GM19467 (cell line): ENCODE results near the gene AP1G2.
A peak's percentile ranks its signal among the peaks of the same experiment; 100 is the strongest.

Experiments used
- ATAC-seq: cut with Tn5 transposase; IDR thresholded peaks from one replicate; pipeline ENCODE4 v1.9.1; 2021; ENCODE audit warnings: mild to moderate bottlenecking, moderate library complexity; ENCODE audit not compliant: unreplicated experiment

Gene AP1G2

GRCh38 chr14:23572524-23572828, 4.9 kb upstream of the AP1G2 start:
- ATAC-seq: no peak

- ATAC-seq: no peak
Measured at GRCh38 chr14:23571701-23572523, 4.3 kb upstream of the AP1G2 start.

DNA sequence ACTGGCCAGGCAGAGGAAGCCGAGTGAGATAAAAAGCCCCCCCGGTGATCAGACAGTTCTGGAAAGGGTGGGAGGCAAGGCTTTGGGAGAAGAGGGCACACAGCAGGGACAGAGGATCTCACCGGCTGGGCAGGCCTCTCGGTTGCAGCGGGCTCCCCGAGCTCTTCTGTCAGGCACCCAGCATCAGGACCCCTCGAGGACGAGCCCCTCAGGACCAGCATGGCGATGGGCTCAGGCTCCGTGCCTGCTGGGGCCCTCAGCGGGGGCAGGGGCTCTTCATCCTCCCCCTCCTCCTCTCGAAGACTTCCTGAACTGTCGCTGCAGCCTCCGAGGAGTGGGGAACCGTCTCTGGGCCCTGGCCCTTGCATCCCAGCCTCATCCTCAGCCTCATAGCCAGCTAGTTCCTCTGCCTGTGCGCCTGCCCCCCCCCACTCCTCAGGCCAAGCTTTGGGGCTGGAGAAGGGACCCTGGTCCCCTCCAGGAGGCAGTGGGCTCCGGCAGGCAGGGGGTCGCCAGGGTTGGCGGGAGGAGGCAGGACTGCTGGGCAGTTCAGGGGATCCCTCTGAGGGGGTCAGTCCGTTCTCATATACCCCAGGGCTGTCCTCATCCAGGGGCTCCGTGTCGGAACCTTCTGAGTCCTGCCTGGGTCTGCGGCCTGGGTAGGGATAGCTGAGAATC, 3.4 kb upstream of the AP1G2 start:
- no peak for ATAC-seq

GRCh38 chr14:23569443-23570151, 2.0 kb upstream of the AP1G2 start:
- ATAC-seq: no peak

GRCh38 chr14:23568600-23569331, 1.2 kb upstream of the AP1G2 start:
- ATAC-seq: no peak

DNA sequence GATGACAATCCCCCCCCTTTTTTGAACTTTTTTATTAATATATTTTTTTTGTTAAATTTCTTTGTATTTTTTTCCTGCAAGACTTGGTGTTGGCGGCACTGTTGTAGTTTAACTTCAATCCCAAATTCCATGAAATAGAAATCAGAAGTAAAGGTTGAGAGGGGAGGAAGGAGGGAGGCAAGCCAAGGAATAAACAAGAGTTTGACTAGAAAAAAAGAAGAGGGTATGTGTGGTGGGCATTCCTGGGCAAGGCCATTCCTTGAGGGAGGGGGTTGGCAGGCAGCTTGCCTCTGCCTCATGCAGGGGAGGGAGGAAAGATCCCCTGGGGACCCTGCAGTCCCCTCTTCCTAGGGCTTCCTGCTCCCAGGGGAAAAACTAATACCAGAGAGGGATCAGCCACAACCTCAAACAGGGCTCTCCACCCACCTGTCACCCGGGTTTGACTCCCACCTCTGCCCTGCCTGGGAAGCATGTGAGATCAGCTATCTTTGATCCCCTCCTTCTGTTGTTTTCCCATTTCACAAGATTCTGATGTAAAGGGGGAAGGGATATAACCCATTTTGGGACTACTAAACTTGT, 519 bp upstream of the AP1G2 start:
- no peak for ATAC-seq

DNA sequence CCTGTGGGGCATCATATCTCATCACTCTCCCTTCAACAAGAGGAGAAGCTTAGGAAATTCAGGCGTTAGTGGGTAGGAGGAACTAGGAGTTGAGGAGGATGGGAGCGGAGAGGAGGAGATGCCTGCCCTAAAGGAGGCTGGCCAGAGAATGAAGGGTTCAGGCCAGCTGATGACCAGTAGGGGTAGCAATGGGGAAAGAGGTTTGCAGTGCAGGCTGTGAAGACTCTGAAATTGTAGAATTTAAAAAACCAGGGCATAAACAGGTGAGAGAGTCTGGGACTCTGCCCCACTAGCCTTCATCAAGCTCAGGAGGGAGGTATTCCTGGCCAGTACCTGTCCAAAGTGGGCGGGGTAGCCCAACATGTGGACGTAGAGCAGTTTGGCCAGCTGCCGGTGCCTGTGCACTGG, 809 bp downstream of the AP1G2 start:
- peak; percentile 13 for ATAC-seq

GRCh38 chr14:23566112-23566777, 1.3 kb downstream of the AP1G2 start:
- no peak for ATAC-seq

GRCh38 chr14:23565626-23566025, 2.0 kb downstream of the AP1G2 start:
- no peak for ATAC-seq

- ATAC-seq: no peak
Measured at GRCh38 chr14:23564876-23565275, 2.7 kb downstream of the AP1G2 start.

- ATAC-seq: no peak
Measured at GRCh38 chr14:23564181-23564812, 3.3 kb downstream of the AP1G2 start.

DNA sequence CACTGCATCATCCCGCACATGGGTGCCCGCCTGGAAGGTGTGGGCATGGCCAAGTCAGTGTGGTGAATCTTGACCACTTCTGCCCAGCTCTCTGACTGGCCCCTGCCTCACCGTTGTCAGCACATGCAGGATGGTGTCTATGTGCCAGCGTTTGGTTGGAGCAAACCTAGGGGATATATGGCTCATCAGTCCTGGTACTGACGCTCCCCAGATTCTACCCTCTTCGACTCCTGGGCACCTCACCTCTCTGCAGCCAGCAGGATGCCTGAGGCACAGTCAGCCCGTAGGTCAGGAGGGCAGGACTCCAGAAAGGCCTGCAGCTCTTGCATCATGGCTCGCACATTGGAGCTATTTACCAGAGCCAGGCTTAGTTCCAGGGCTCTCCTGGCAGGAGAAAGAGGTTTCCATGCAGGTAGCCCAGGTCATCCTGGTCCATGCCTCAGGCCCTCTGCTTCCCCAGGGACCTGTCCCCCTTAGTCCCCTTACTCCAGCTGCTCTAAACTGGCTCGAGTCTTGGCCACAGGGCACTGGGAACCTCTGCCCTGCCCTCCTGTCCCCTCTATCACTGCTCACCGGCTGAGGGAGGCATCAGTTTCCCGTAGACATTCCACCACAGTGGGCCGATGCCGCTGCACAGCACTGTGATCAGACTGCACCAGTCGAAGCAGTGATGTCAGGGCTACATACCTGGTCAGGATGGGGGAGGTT, 4.0 kb downstream of the AP1G2 start:
- ATAC-seq: no peak

GRCh38 chr14:23562822-23563472, 4.6 kb downstream of the AP1G2 start:
- ATAC-seq: no peak

DNA sequence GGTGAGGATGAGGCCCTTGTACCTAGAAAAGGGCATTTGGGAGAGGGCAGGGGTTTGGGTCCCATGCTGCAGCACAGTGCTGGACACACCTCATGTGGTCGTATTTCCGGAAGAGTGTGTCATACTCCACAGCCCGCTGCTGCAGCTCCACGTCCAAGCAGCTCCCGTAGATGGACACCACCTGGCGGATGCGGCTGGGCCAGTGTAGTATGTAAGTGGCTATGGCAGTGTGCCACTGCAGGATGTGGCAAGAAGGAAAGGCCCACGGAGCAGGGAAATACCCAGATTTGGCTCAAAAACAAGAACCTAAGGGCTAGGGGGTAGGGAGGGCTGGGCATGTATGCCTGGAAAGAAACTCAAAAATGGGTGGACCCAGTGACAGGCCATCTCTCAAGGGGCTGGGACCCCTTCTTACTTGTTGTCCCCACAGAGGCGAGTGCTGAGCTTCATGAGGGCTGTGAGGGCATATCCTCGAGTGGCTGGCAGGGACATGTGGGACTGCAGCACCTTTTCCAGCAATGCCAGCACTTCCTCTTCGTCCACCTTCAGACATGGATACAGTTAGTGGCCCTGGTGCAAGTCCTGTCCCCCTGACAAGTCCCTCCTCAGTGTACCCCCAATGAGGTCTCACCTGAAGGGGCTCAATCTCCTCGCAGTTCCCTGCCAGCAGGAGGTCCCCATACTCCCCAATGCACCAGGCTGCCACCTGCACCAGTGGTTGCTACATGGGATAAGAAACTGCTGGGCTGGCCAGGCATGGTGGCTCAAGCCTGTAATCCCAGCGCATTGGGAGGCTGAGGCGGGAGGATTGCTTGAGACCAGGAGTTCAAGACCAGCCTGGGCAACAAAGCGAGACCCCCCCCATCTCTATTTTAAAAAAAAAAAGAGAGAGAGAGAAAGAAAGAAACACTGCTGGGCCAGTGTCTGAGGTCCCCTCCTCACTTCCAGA, 5.4 kb downstream of the AP1G2 start:
- no peak for ATAC-seq

DNA sequence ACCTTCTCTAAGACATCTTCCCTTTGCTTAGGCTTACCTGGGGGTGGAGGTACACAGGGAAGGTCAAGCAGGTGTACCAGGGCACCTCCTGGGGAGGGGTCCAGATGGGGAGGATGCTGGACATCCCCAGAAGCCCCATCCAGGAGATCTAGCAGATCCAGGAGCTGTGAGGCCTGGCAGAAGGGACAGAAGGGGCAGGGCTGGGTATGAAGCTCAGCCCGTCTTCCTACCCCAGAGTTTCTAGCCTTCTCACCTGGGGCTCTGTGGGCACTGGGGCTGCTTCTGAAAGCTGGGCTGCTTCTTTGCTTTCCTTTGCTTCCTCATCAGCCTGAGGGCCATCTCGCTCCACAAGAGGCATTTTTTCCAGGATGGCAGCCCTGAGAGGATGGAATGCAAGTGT, 6.3 kb downstream of the AP1G2 start:
- ATAC-seq: no peak

GRCh38 chr14:23559926-23560520, 7.6 kb downstream of the AP1G2 start:
- ATAC-seq: no peak
